Left hindlimb (tissue), 1 donor: ENCODE measurements around the gene TCEANC.
"Not testable (repeated sequence)": the region's sequence is repeated elsewhere in the genome, so short reads cannot be mapped to it uniquely, and the experiment has no call there.

ENCODE experiments used
- DNase-seq: peaks from one replicate; pipeline ENCODE4 v3.0.0-alpha.2; 2018

Gene TCEANC

GRCh38 chrX:13652850-13653693 is at the start of gene TCEANC:
Gene TCEANC (plus strand): TSS chrX:13653141. CDS start chrX:13662509, 9,368 bp downstream.
- DNase-seq: peak; percentile 96

- no peak for DNase-seq
Measured at GRCh38 chrX:13605611-13606010, 47.3 kb upstream of the TCEANC start.

GRCh38 chrX:13607331-13607995 is 45.5 kb upstream of the TCEANC start:
- DNase-seq: no peak

- DNase-seq: no peak
Measured at GRCh38 chrX:13607996-13608365, 45.0 kb upstream of the TCEANC start.

GRCh38 chrX:13614154-13614553 is 38.8 kb upstream of the TCEANC start:
- DNase-seq: no peak

- no peak for DNase-seq
Measured at GRCh38 chrX:13620207-13620606, 32.7 kb upstream of the TCEANC start.

GRCh38 chrX:13622401-13622964 is 30.5 kb upstream of the TCEANC start:
- DNase-seq: no peak

GRCh38 chrX:13627306-13627705 is 25.6 kb upstream of the TCEANC start:
- DNase-seq: no peak

GRCh38 chrX:13637224-13637623 is 15.7 kb upstream of the TCEANC start:
- not testable (repeated sequence) for DNase-seq

GRCh38 chrX:13638021-13638420 is 14.9 kb upstream of the TCEANC start:
- no peak for DNase-seq

GRCh38 chrX:13638826-13639225 is 14.1 kb upstream of the TCEANC start:
- no peak for DNase-seq

GRCh38 chrX:13641684-13642083 is 11.3 kb upstream of the TCEANC start:
- not testable (repeated sequence) for DNase-seq

GRCh38 chrX:13645464-13646153 is 7.3 kb upstream of the TCEANC start:
- DNase-seq: no peak

GRCh38 chrX:13646154-13646549 is 6.8 kb upstream of the TCEANC start:
- DNase-seq: peak; percentile 68

GRCh38 chrX:13647709-13648212 is 5.2 kb upstream of the TCEANC start:
- DNase-seq: no peak

GRCh38 chrX:13648336-13648735 is 4.6 kb upstream of the TCEANC start:
- DNase-seq: not testable (repeated sequence)

GRCh38 chrX:13649838-13650237 is 3.1 kb upstream of the TCEANC start:
- no peak for DNase-seq

- no peak for DNase-seq
Measured at GRCh38 chrX:13650318-13650717, 2.6 kb upstream of the TCEANC start.

GRCh38 chrX:13651150-13651549 is 1.8 kb upstream of the TCEANC start:
- no peak for DNase-seq

GRCh38 chrX:13652287-13652793 is 601 bp upstream of the TCEANC start:
- no peak for DNase-seq

- DNase-seq: no peak
Measured at GRCh38 chrX:13654116-13654515, 1.2 kb downstream of the TCEANC start.

GRCh38 chrX:13655674-13656073 is 2.7 kb downstream of the TCEANC start:
- no peak for DNase-seq

GRCh38 chrX:13658602-13659001 is 5.7 kb downstream of the TCEANC start:
- no peak for DNase-seq
